HEK293 (cell line): ENCODE measurements around the gene ACAP2.
"Not testable (repeated sequence)": the region's sequence is repeated elsewhere in the genome, so short reads cannot be mapped to it uniquely, and the experiment has no call there.

ENCODE experiments used
- CTCF ChIA-PET: fragments of 350-600 bp; formaldehyde crosslinking; extraction: SDS; loops from one replicate; lab custom pipeline; 2021; ENCODE audit warnings: antibody characterized with exemption; lab: Yijun Ruan, JAX
- POLR2A ChIA-PET: fragments of 300-600 bp; formaldehyde crosslinking; extraction: SDS; loops from one replicate; lab custom pipeline; 2020; ENCODE audit warnings: antibody characterized with exemption, inconsistent platforms; lab: Yijun Ruan, JAX
- H3K27ac ChIP-seq: fragments of 200-500 bp; sonication (Bioruptor generic); 2 replicates; pipeline ENCODE4 v1.5.1; 2014; ENCODE audit warnings: low read depth, low read length, control low read depth, inconsistent platforms; ENCODE audit errors: extremely low read depth
- H3K36me3 ChIP-seq, 2 experiments: fragments of 200-500 bp in 1 of 2; sonication (Bioruptor generic) in 1 of 2; 1 replicate in 1 of 2; 2 replicates in 1 of 2; pipeline ENCODE4 v1.5.1; 2014 to 2017; ENCODE audit warnings: inconsistent platforms in 2 of 2, low read length in 2 of 2; ENCODE audit not compliant: control insufficient read depth in 2 of 2, insufficient read depth in 1 of 2
- H3K4me1 ChIP-seq: fragments of 200-500 bp; sonication (Bioruptor generic); 2 replicates; pipeline ENCODE4 v1.5.1; 2014; ENCODE audit warnings: mild to moderate bottlenecking, low read length, inconsistent platforms; ENCODE audit not compliant: control insufficient read depth, insufficient read depth
- H3K4me3 ChIP-seq: 2 replicates; pipeline ENCODE4 v1.5.1; 2011; ENCODE audit warnings: low read depth, mild to moderate bottlenecking, control low read depth, low read length, moderate library complexity
- H3K9me3 ChIP-seq: fragments of 200-500 bp; sonication (Bioruptor generic); 2 replicates; pipeline ENCODE4 v1.5.1; 2014; ENCODE audit warnings: low read depth, low read length, inconsistent platforms; ENCODE audit not compliant: control insufficient read depth, insufficient read depth
- KLF1 ChIP-seq: fragments of 450-650 bp; formaldehyde crosslinking; IDR thresholded peaks from 2 replicates; pipeline ENCODE4 v1.5.1; 2016; ENCODE audit warnings: missing biosample characterization, missing genetic modification characterization
- RBAK ChIP-seq: fragments of 450-650 bp; formaldehyde crosslinking; IDR thresholded peaks from 2 replicates; pipeline ENCODE4 v1.5.1; 2016; ENCODE audit warnings: missing biosample characterization, missing genetic modification characterization
- ZBTB8A ChIP-seq: fragments of 450-650 bp; formaldehyde crosslinking; IDR thresholded peaks from 2 replicates; pipeline ENCODE4 v1.5.1; 2016; ENCODE audit warnings: missing biosample characterization, missing genetic modification characterization
- ZNF121 ChIP-seq: fragments of 450-650 bp; formaldehyde crosslinking; IDR thresholded peaks from 2 replicates; pipeline ENCODE4 v1.5.1; 2016; ENCODE audit warnings: missing biosample characterization, missing genetic modification characterization
- ZNF132 ChIP-seq: fragments of 450-650 bp; formaldehyde crosslinking; IDR thresholded peaks from 2 replicates; pipeline ENCODE4 v1.5.1; 2017; ENCODE audit warnings: missing biosample characterization, missing genetic modification characterization, borderline replicate concordance
- ZNF133 ChIP-seq: fragments of 450-650 bp; formaldehyde crosslinking; IDR thresholded peaks from 2 replicates; pipeline ENCODE4 v1.5.1; 2016; ENCODE audit warnings: missing biosample characterization, missing genetic modification characterization
- ZNF211 ChIP-seq: fragments of 450-650 bp; formaldehyde crosslinking; IDR thresholded peaks from 2 replicates; pipeline ENCODE4 v1.5.1; 2016; ENCODE audit warnings: low read depth, missing biosample characterization, missing genetic modification characterization
- ZNF266 ChIP-seq: fragments of 450-650 bp; formaldehyde crosslinking; IDR thresholded peaks from 2 replicates; pipeline ENCODE4 v1.5.1; 2016; ENCODE audit warnings: missing biosample characterization, missing genetic modification characterization, low read depth
- ZNF350 ChIP-seq: fragments of 450-650 bp; formaldehyde crosslinking; IDR thresholded peaks from 2 replicates; pipeline ENCODE4 v1.5.0; 2017; ENCODE audit warnings: missing biosample characterization, mild to moderate bottlenecking, missing genetic modification characterization
- ZNF354C ChIP-seq: fragments of 450-650 bp; formaldehyde crosslinking; IDR thresholded peaks from 2 replicates; pipeline ENCODE4 v1.5.1; 2016; ENCODE audit warnings: missing biosample characterization, missing genetic modification characterization, low read depth, borderline replicate concordance
- ZNF394 ChIP-seq: fragments of 450-650 bp; formaldehyde crosslinking; IDR thresholded peaks from 2 replicates; pipeline ENCODE4 v1.5.1; 2016; ENCODE audit warnings: missing biosample characterization, missing genetic modification characterization, mild to moderate bottlenecking, moderate library complexity, borderline replicate concordance
- ZNF404 ChIP-seq: fragments of 450-650 bp; formaldehyde crosslinking; IDR thresholded peaks from 2 replicates; pipeline ENCODE4 v1.5.1; 2017; ENCODE audit warnings: missing biosample characterization, missing genetic modification characterization
- ZNF514 ChIP-seq: fragments of 450-650 bp; formaldehyde crosslinking; IDR thresholded peaks from 2 replicates; pipeline ENCODE4 v1.5.1; 2016; ENCODE audit warnings: missing biosample characterization, missing genetic modification characterization
- ZNF530 ChIP-seq: fragments of 450-650 bp; formaldehyde crosslinking; IDR thresholded peaks from 2 replicates; pipeline ENCODE4 v1.5.1; 2016; ENCODE audit warnings: low read depth, missing biosample characterization, missing genetic modification characterization
- ZNF555 ChIP-seq: fragments of 450-650 bp; formaldehyde crosslinking; conservative IDR thresholded peaks from 2 replicates; pipeline ENCODE4 v1.5.1; 2017; ENCODE audit warnings: missing biosample characterization, mild to moderate bottlenecking, missing genetic modification characterization, inconsistent platforms
- ZNF561 ChIP-seq: fragments of 450-650 bp; IDR thresholded peaks from 2 replicates; pipeline ENCODE4 v1.5.1; 2018; ENCODE audit warnings: missing biosample characterization, missing genetic modification characterization, borderline replicate concordance
- ZNF610 ChIP-seq: fragments of 450-650 bp; formaldehyde crosslinking; IDR thresholded peaks from 2 replicates; pipeline ENCODE4 v1.5.1; 2016; ENCODE audit warnings: missing biosample characterization, missing genetic modification characterization, borderline replicate concordance
- ZNF654 ChIP-seq: fragments of 450-650 bp; formaldehyde crosslinking; IDR thresholded peaks from 2 replicates; pipeline ENCODE4 v1.5.1; 2016; ENCODE audit warnings: low read depth, missing biosample characterization, missing genetic modification characterization
- ZNF664 ChIP-seq: fragments of 450-650 bp; formaldehyde crosslinking; IDR thresholded peaks from 2 replicates; pipeline ENCODE4 v1.5.1; 2016; ENCODE audit warnings: missing biosample characterization, missing genetic modification characterization
- ZSCAN16 ChIP-seq: fragments of 450-650 bp; formaldehyde crosslinking; IDR thresholded peaks from 2 replicates; pipeline ENCODE4 v1.5.1; 2016; ENCODE audit warnings: missing biosample characterization, missing genetic modification characterization
- TF ChIP-seq, protein P1 (sequence below): fragments of 450-650 bp; formaldehyde crosslinking; IDR thresholded peaks from 2 replicates; pipeline ENCODE4 v1.5.1; 2016; ENCODE audit warnings: missing biosample characterization, missing genetic modification characterization, low read depth
- TF ChIP-seq, protein P2 (sequence below): IDR thresholded peaks from 2 replicates; pipeline ENCODE4 v1.6.1; 2011; ENCODE audit warnings: mild to moderate bottlenecking, low read depth, low read length, borderline replicate concordance
- TF ChIP-seq, protein P3 (sequence below): fragments of 450-650 bp; formaldehyde crosslinking; IDR thresholded peaks from 2 replicates; pipeline ENCODE4 v1.5.1; 2016; ENCODE audit warnings: missing biosample characterization, missing genetic modification characterization
- TF ChIP-seq, protein P4 (sequence below): fragments of 450-650 bp; formaldehyde crosslinking; IDR thresholded peaks from 2 replicates; pipeline ENCODE4 v1.5.1; 2016; ENCODE audit warnings: missing biosample characterization, missing genetic modification characterization
- TF ChIP-seq, protein P5 (sequence below): fragments of 450-650 bp; formaldehyde crosslinking; IDR thresholded peaks from 2 replicates; pipeline ENCODE4 v1.5.1; 2016; ENCODE audit warnings: missing biosample characterization, missing genetic modification characterization

ACAP2 gene

DNA sequence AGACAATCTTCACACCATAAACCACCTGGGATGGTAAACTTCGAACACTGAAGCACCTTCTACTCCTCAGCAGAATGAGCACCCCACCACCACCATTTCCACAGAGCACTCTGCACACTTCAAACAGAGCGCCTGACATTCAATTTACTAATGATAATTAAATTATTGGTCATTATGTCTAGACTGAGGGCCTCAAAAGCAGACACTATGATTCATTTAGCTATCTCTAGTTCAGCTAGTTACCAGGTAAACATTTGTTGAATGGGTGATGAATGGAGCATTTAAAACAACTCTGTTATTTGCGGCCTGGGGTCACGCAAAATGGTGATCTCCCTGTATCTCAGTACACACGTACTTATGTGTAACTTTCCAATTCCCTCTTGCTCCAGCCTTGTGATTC, 40.9 kb downstream of the ACAP2 start:
- ChIA-PET POLR2A (no interaction called here), CTCF (no interaction called here)
- H3K36me3 ChIP-seq: no peaks in the 10 kb centered on the region
- no peak overlapping the region for H3K4me3 ChIP-seq
- H3K9me3 ChIP-seq: no peaks in the 10 kb centered on the region
- no peak overlapping the region for H3K27ac ChIP-seq
- H3K4me1 ChIP-seq: no peaks in the 10 kb centered on the region; the same call in 1 of the 2 replicates
- no peak for TF ChIP-seq KLF1 (tag by site-specific recombination)
- TF ChIP-seq, protein P1, sequence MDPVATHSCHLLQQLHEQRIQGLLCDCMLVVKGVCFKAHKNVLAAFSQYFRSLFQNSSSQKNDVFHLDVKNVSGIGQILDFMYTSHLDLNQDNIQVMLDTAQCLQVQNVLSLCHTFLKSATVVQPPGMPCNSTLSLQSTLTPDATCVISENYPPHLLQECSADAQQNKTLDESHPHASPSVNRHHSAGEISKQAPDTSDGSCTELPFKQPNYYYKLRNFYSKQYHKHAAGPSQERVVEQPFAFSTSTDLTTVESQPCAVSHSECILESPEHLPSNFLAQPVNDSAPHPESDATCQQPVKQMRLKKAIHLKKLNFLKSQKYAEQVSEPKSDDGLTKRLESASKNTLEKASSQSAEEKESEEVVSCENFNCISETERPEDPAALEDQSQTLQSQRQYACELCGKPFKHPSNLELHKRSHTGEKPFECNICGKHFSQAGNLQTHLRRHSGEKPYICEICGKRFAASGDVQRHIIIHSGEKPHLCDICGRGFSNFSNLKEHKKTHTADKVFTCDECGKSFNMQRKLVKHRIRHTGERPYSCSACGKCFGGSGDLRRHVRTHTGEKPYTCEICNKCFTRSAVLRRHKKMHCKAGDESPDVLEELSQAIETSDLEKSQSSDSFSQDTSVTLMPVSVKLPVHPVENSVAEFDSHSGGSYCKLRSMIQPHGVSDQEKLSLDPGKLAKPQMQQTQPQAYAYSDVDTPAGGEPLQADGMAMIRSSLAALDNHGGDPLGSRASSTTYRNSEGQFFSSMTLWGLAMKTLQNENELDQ (tag by site-specific recombination): no peak
- TF ChIP-seq RBAK (tag by site-specific recombination): no peak
- TF ChIP-seq ZNF514 (tag by site-specific recombination): no peak
- no peak for TF ChIP-seq ZNF394
- no peak for TF ChIP-seq ZNF610 (tag by site-specific recombination)
- TF ChIP-seq ZNF211 (tag by site-specific recombination): no peak
- no peak for TF ChIP-seq ZNF530
- TF ChIP-seq, protein P2, sequence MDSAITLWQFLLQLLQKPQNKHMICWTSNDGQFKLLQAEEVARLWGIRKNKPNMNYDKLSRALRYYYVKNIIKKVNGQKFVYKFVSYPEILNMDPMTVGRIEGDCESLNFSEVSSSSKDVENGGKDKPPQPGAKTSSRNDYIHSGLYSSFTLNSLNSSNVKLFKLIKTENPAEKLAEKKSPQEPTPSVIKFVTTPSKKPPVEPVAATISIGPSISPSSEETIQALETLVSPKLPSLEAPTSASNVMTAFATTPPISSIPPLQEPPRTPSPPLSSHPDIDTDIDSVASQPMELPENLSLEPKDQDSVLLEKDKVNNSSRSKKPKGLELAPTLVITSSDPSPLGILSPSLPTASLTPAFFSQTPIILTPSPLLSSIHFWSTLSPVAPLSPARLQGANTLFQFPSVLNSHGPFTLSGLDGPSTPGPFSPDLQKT: no peak
- TF ChIP-seq ZNF350 (tag by site-specific recombination): no peak
- TF ChIP-seq, protein P3, sequence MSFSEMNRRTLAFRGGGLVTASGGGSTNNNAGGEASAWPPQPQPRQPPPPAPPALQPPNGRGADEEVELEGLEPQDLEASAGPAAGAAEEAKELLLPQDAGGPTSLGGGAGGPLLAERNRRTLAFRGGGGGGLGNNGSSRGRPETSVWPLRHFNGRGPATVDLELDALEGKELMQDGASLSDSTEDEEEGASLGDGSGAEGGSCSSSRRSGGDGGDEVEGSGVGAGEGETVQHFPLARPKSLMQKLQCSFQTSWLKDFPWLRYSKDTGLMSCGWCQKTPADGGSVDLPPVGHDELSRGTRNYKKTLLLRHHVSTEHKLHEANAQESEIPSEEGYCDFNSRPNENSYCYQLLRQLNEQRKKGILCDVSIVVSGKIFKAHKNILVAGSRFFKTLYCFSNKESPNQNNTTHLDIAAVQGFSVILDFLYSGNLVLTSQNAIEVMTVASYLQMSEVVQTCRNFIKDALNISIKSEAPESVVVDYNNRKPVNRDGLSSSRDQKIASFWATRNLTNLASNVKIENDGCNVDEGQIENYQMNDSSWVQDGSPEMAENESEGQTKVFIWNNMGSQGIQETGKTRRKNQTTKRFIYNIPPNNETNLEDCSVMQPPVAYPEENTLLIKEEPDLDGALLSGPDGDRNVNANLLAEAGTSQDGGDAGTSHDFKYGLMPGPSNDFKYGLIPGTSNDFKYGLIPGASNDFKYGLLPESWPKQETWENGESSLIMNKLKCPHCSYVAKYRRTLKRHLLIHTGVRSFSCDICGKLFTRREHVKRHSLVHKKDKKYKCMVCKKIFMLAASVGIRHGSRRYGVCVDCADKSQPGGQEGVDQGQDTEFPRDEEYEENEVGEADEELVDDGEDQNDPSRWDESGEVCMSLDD: no peak
- no peak for TF ChIP-seq ZNF133 (tag by site-specific recombination)
- TF ChIP-seq ZBTB8A (tag by site-specific recombination): no peak
- TF ChIP-seq ZSCAN16: no peak
- no peak for TF ChIP-seq ZNF132
- TF ChIP-seq, protein P4, sequence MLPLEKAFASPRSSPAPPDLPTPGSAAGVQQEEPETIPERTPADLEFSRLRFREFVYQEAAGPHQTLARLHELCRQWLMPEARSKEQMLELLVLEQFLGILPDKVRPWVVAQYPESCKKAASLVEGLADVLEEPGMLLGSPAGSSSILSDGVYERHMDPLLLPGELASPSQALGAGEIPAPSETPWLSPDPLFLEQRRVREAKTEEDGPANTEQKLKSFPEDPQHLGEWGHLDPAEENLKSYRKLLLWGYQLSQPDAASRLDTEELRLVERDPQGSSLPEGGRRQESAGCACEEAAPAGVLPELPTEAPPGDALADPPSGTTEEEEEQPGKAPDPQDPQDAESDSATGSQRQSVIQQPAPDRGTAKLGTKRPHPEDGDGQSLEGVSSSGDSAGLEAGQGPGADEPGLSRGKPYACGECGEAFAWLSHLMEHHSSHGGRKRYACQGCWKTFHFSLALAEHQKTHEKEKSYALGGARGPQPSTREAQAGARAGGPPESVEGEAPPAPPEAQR (tag by site-specific recombination): no peak
- no peak for TF ChIP-seq ZNF561

DNA sequence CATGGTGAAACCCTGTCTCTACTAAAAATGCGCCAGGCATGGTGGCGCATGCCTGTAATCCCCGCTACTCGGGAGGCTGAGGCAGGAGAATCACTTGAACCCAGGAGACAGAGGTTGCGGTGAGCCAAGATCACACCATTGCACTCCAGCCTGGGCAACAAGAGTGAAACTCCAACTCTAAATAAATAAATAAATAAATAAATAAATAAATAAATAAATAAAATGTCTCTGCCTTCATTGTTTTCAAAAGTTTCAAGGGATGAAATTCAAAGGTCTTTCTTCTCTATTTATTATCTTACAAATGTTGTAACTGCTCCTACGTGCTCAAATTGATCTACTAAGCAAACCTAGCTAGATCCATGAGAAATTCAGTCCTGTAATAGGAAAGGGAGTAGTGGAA, 44.4 kb downstream of the ACAP2 start:
- CTCF ChIA-PET, H3K36me3 ChIP-seq, H3K9me3 ChIP-seq, H3K27ac ChIP-seq, H3K4me1 ChIP-seq, H3K4me3 ChIP-seq: not testable (repeated sequence)
- POLR2A ChIA-PET: interaction anchor here (1.2 kb wide), 1 partner anchor 44 kb away, joined by 3 read pairs; the partner anchor contains the start of gene ACAP2
- TF ChIP-seq ZNF404 (0 out of 2 replicates have a peak, but pooled peaks have one; percentile 10), ZNF654 (tag by site-specific recombination) (peak; percentile 28), ZNF121 (peak; percentile 13; the same call in 1 of the 2 replicates), ZNF266 (tag by site-specific recombination) (peak; percentile 79; the same call in 1 of the 2 replicates), ZNF664 (tag by site-specific recombination) (peak; percentile 68), ZNF354C (peak; percentile 54; the same call in 1 of the 2 replicates), ZNF555 (tag by site-specific recombination) (peak; percentile 72), ZNF514 (tag by site-specific recombination) (0 out of 2 replicates have a peak, but pooled peaks have one; percentile 47)
- TF ChIP-seq, protein P5, sequence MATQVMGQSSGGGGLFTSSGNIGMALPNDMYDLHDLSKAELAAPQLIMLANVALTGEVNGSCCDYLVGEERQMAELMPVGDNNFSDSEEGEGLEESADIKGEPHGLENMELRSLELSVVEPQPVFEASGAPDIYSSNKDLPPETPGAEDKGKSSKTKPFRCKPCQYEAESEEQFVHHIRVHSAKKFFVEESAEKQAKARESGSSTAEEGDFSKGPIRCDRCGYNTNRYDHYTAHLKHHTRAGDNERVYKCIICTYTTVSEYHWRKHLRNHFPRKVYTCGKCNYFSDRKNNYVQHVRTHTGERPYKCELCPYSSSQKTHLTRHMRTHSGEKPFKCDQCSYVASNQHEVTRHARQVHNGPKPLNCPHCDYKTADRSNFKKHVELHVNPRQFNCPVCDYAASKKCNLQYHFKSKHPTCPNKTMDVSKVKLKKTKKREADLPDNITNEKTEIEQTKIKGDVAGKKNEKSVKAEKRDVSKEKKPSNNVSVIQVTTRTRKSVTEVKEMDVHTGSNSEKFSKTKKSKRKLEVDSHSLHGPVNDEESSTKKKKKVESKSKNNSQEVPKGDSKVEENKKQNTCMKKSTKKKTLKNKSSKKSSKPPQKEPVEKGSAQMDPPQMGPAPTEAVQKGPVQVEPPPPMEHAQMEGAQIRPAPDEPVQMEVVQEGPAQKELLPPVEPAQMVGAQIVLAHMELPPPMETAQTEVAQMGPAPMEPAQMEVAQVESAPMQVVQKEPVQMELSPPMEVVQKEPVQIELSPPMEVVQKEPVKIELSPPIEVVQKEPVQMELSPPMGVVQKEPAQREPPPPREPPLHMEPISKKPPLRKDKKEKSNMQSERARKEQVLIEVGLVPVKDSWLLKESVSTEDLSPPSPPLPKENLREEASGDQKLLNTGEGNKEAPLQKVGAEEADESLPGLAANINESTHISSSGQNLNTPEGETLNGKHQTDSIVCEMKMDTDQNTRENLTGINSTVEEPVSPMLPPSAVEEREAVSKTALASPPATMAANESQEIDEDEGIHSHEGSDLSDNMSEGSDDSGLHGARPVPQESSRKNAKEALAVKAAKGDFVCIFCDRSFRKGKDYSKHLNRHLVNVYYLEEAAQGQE (tag by site-specific recombination): peak; percentile 70; the same call in 1 of the 2 replicates
